SK-N-MC (cell line): ENCODE results near the gene CNNM3.

ENCODE experiments used
- DNase-seq: peaks from one replicate; pipeline ENCODE4 v3.0.0-alpha.2; 2011; ENCODE audit warnings: low read depth, low spot score
- H3K27ac ChIP-seq: fragments of 200-600 bp; sonication (generic); 2 replicates; pipeline ENCODE4 v1.5.1; 2016; ENCODE audit warnings: mixed run types
- H3K36me3 ChIP-seq: fragments of 200-600 bp; sonication (generic); 2 replicates; pipeline ENCODE4 v1.6.1; 2017; ENCODE audit warnings: antibody characterized with exemption, low read length, mixed read lengths; ENCODE audit not compliant: insufficient read depth
- H3K4me3 ChIP-seq: fragments of 200-600 bp; sonication (generic); 2 replicates; pipeline ENCODE4 v1.5.1; 2016
- H3K9ac ChIP-seq: fragments of 200-600 bp; sonication (generic); 2 replicates; pipeline ENCODE4 v1.8.0; 2017; ENCODE audit warnings: mixed run types, mixed read lengths; ENCODE audit not compliant: insufficient read length
- H3K9me3 ChIP-seq: fragments of 200-600 bp; sonication (generic); 2 replicates; pipeline ENCODE4 v1.6.1; 2017; ENCODE audit warnings: low read depth, mild to moderate bottlenecking, antibody characterized with exemption, low read length, moderate library complexity, mixed read lengths
- EZH2 ChIP-seq: fragments of 200-600 bp; sonication (generic); IDR thresholded peaks from one replicate; pipeline ENCODE4 v1.6.1; 2017; ENCODE audit warnings: antibody characterized with exemption
- FOXP2 ChIP-seq: optimal IDR thresholded peaks from 2 replicates; pipeline ENCODE3; 2011; ENCODE audit warnings: mild to moderate bottlenecking, moderate library complexity; ENCODE audit not compliant: insufficient read depth; ENCODE audit errors: extremely low read length, control extremely low read depth
- POLR2AphosphoS5 ChIP-seq: IDR thresholded peaks from 2 replicates; pipeline ENCODE4 v1.6.1; 2012; ENCODE audit warnings: mild to moderate bottlenecking, low read depth, low read length, borderline replicate concordance

Gene CNNM3

DNA sequence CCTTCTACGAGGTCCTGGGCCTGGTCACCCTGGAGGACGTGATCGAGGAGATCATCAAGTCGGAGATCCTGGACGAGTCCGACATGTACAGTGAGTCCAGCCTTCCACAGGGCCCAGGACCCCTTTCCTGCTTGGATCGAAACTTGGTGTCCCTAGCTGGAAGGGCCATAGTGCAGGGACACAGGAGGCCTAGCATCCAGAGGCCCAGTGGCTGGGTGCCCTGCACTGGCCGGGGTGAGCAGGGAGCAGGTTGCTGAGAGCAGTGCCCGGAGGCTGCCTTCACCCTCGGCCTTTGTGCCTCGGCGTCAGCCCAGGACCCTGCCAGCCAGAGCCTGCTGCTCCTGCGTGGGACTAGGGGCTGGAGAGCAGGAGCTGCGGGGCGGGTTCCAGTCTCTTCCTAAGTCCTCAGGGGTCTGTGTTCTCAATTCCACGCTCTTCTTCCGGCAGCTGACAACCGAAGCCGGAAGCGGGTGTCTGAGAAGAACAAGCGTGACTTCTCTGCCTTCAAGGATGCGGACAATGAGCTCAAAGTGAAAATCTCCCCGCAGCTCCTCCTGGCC, 18.9 kb upstream of the CNNM3 start:
- TF ChIP-seq FOXP2 (no peak), POLR2AphosphoS5 (no peak), EZH2 (no peak)
- Histone ChIP-seq H3K9me3 (no peaks in the 10 kb centered on the region), H3K27ac (no peak overlapping the region), H3K9ac (no peak overlapping the region), H3K4me3 (no peak overlapping the region), H3K36me3 (no peaks in the 10 kb centered on the region; the same call in 1 of the 2 replicates)
- DNase-seq = no peak

DNA sequence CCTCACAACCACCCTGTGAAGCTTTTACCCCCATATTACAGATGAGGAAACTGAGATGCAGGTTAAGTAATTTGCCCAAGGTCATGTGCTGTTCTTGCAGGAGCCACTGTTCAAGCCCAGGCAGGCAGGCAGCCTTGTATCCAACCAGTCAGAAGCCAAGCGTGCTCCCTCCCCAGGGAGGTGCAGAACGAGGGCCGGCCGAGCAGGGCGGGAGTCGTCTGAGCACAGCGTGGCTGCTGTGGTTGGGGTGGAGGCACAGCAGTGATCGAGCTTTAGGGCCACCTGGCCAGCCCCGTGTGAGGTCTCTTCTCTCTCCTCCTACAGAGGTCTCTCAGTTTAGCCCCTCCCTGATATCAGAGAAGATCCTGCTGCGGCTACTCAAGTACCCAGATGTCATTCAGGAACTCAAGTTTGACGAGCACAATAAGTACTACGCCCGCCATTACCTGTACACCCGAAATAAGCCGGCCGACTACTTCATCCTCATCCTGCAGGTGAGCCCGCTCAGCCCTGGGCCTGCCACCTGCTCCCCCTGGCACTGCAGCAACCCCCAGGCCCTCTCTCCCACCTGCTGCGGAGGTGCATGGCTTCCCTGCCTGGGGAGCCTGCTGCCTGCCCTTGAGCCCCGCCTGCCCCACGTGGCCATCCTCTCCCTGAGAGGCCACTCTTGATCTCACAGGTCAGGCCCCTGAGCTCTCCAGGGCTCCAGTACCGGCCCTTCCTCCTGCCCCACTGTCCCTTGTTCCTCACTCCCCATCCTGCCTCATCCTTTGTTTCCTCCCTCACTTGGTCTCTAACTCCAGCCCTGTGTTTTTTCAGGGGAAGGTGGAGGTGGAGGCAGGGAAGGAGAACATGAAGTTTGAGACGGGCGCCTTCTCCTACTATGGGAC, 17.1 kb upstream of the CNNM3 start:
- Histone ChIP-seq H3K36me3 (no peaks in the 10 kb centered on the region; the same call in 1 of the 2 replicates), H3K27ac (no peak overlapping the region), H3K4me3 (no peak overlapping the region), H3K9me3 (no peaks in the 10 kb centered on the region), H3K9ac (no peak overlapping the region)
- no peak for DNase-seq
- TF ChIP-seq FOXP2 = no peak
- no peak for TF ChIP-seq POLR2AphosphoS5
- TF ChIP-seq EZH2 = no peak

DNA sequence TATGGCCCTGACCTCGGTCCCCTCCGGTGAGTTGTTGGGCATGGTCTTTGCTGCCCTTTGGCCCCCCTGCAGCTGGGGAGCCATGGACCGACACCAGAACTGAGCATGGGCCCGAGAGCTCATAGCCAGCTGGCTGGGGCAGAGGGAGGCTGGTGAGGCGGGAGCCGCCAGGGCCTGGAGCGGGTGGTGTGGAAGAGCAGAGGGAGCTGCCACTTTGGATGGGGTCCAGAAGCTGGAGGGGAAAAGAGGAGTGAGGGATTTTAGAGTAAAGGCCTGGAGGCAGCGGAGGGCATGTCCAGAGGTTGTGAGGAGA, 16.5 kb upstream of the CNNM3 start:
- Histone ChIP-seq H3K27ac (no peak overlapping the region), H3K9ac (no peak overlapping the region), H3K9me3 (no peaks in the 10 kb centered on the region), H3K4me3 (no peak overlapping the region), H3K36me3 (no peaks in the 10 kb centered on the region; the same call in 1 of the 2 replicates)
- DNase-seq = no peak
- TF ChIP-seq POLR2AphosphoS5 (no peak), EZH2 (no peak), FOXP2 (no peak)

DNA sequence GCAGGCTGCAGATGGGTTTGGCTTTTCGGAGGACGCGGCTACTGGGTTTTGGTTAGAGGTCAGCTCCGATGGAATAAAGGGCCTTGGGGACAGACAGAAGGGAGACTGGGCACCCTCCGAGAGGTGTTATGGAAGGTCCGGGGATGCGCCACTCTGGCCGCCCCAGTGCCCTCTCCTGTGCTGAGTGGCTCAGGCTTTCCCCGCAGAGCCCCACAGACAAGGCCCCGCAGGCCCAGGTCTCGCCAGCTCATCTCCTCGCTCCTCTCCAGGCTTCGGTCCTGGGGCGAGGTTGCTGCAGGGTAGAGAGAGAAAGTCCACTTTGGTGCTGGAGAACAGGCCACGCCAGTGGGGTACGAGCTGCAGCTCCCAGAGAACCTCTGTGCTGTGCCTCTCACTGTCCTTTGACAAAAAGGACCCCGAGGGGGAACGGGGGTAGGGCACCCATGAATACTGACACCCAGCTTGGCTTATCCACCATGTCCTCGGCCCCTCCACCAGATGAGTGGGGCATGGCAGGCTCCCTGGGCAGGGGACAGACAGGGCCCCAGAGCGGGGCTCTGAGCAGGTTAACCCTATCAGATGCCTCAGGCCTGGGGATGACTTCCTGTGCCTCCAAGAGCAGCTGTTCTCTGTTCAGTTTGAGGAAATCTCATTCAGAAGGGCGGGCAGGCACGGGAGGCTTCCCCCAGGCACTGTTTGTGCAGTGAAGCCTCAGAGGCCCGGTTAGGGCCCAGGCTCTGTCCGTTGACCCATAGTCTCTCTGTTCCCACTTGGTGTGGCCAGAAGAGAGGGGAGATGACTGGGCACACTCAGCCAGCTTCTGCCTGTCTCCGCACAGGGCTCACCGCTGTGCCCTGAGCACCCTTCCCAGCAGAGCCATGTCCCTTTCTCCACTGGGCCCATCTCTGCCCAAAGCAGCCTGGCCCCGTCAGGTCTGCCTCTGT, 15.7 kb upstream of the CNNM3 start:
- Histone ChIP-seq H3K36me3 (no peaks in the 10 kb centered on the region; the same call in 1 of the 2 replicates), H3K9ac (no peak overlapping the region), H3K4me3 (no peak overlapping the region), H3K27ac (no peak overlapping the region), H3K9me3 (no peaks in the 10 kb centered on the region)
- no peak for DNase-seq
- TF ChIP-seq FOXP2 = no peak
- no peak for TF ChIP-seq POLR2AphosphoS5
- TF ChIP-seq EZH2 = no peak

DNA sequence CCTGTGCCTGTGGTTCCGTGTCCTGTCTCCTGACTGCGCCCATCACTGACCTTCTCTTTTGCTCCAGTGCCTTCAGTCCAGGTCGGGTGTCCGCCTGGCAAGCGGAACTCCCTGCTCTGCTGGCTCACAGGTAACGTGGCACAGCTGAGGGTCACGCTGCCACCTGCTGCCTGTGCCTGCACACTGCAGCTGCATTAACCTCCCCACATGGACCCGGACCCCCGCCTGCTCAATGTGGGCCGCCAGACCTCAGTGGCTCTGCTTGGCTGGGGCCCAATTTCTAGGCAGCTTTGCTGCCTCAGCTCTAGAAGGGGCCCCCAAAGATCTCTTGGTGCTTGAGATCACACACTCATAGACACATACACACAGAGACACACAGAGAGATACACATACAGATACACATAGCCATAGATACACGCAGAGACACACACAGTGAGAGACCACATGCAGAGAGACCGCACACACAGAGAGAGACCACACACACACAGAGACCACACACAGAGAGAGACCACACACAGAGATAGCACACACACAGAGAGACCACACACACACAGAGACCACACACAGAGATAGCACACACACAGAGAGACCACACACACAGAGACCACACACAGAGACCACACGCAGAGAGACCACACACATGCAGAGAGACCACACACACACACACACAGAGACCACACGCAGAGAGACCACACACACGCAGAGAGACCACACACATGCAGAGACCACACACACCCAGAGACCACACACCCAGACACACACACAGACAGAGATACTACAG, 14.9 kb upstream of the CNNM3 start:
- H3K27ac ChIP-seq = no peak overlapping the region
- no peak for DNase-seq

GRCh38 chr2:96801786-96802595, 14.1 kb upstream of the CNNM3 start:
- H3K36me3 ChIP-seq = no peaks in the 10 kb centered on the region; the same call in 1 of the 2 replicates
- no peak overlapping the region for H3K4me3 ChIP-seq
- no peak for TF ChIP-seq FOXP2
- TF ChIP-seq EZH2 = no peak
- TF ChIP-seq POLR2AphosphoS5 = no peak
- no peak for DNase-seq
- no peak overlapping the region for H3K27ac ChIP-seq
- no peak overlapping the region for H3K9ac ChIP-seq
- H3K9me3 ChIP-seq = no peaks in the 10 kb centered on the region

More for the DNA sequence above, 14.9 kb upstream of the CNNM3 start:
- no peak overlapping the region for H3K4me3 ChIP-seq
- TF ChIP-seq EZH2 (no peak), POLR2AphosphoS5 (no peak)
- H3K9me3 ChIP-seq = no peaks in the 10 kb centered on the region
- no peaks in the 10 kb centered on the region; the same call in 1 of the 2 replicates for H3K36me3 ChIP-seq
- H3K9ac ChIP-seq = no peak overlapping the region

DNA sequence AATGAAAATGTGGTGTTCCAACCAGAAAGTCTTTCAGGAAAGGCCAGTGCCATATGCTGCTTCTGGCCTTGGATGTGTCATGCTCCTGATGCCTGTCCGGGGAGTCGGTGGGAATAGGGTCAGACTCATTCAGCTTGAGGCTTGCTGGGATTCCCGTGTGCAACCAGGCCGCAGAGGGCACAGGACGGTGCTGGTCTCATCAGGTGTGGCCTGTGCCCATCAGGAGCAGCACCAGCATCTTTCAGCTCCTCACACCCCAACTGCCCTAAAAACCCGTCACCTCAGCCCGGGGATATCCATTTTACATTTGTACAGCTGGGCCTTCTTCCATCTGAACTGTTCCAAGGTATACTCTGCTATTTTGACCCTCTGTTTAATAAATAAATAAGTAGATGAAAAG, 13.3 kb upstream of the CNNM3 start:
- H3K9ac ChIP-seq = no peak overlapping the region
- no peak overlapping the region for H3K4me3 ChIP-seq
- H3K27ac ChIP-seq = no peak overlapping the region
- TF ChIP-seq POLR2AphosphoS5 (no peak), EZH2 (no peak), FOXP2 (no peak)
- no peak for DNase-seq
- H3K9me3 ChIP-seq = no peaks in the 10 kb centered on the region
- H3K36me3 ChIP-seq = no peaks in the 10 kb centered on the region; the same call in 1 of the 2 replicates
